Renal cortex interstitium (tissue), 11 donors: Measurements from ENCODE around the gene CRHR1. TPM values are rescaled to one million over a fixed set of nuclear protein-coding genes. Genes with fewer than 3 reads are reported as not detected.
"Not testable (repeated sequence)": the region's sequence is repeated elsewhere in the genome, so short reads cannot be mapped to it uniquely, and the experiment has no call there.

Experiments used
- DNase-seq, 11 donors: peaks; one replicate each; pipeline ENCODE4 v3.0.0-alpha.2; 2013; ENCODE audit warnings: low read depth in 9 of 11, low spot score in 4 of 11; ENCODE audit errors: extremely low read depth in 1 of 11
- polyA plus RNA-seq, 3 donors: library from polyadenylated mRNA; unstranded; fragments of 120-200 nt; gene quantifications; one replicate each; pipeline ENCODE4 v1.2.1, GENCODE V29; 2013; ENCODE audit not compliant: insufficient read length in 3 of 3

The CRHR1 gene
- polyA plus RNA-seq, 3 donors, result 0.39 TPM; not detected in 2

DNA sequence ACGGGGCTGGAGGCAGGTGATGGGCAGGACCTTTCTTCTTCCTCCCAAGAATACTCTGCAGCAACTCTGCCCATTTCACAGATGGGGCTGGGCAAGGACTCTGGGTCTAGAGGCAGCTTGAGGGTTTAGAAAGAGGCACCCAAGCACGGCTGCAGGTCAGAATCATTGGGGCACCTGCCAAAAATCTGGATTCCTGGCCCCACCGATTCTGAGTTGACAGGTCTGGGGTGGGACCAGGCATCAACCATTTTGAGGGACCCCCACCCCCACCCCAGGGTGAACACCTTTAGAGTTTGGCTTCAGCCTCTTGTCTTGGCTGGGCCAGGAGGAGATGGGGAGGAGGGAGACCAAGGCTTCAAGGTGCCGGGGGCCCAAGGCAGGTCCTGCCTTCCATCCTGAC, 65.9 kb downstream of the CRHR1 start:
- no peak for DNase-seq

DNA sequence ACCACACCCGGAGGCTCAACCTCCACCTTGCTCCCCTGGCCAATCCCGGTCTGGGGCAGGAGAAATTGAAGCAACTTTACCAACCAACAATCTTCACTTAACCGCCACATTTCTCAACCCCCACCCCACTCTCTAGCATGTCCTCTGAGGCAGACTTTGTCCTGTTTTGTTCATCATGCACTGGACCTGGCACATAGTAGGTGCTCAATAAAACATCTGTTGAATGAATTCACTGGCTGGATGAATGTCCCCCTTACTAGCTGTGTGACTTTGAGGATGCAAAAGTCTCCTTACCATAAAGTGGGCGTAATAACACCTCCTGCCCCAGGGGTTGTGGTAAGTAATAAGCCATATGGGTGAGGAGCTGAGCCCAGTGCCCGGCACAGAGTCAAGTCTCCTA, 66.3 kb downstream of the CRHR1 start:
- DNase-seq, result no peak

DNA sequence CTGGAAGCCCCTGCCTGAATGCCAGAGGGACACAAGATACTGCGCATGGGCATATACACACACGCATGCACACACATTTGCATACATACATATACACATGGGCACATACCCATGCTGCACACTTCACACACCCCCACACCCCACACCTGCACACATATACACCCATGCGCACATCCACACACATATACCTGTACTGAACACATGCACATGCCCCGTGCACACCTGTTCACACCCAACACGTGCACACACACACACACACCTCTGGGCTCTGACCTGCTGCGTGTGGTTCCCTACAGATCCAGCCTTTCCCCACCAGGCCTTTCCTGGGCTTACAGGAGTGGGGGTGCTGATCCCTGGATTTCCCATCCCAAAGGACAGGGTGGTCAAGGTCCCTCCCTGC, 66.9 kb downstream of the CRHR1 start:
- no peak for DNase-seq

DNA sequence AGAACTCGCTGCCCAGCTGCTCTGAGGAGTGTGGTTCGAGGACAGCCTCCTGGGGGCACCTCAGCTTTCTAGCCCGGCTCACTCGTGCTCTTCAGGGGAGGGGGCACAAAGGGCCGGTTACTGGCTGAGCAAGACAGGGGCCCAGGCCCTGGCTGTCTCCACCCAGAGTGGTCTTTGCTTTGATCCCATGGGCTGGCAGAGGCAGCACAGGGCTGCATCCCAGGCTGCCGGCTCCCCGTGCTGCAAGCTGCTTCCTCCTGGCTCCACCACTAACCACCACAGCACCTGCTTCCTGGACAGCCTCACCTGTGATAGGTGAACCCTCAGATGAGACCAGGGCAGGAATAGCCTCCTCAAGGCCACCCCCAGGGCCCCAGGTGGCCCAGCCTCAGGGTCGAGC, 67.3 kb downstream of the CRHR1 start:
- no peak for DNase-seq

DNA sequence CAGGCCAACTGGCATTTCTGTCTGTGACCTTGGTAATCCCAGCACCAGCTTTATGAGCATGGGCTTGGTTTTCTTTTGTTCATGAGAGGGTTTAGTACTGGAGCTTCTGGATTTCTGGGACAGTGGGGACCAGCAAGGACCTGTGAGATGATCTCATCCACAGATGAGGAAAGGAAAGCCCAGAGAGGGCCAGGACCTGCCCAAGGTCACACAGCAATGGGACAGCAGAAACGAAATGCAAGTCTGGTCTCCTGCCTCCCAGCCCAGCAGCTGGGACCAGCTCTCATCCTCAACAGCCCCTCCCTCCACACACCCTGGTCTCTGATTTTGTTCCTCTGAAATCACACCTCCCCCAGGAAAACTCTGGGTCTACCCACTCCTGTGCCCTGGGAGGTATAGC, 67.8 kb downstream of the CRHR1 start:
- DNase-seq, result no peak

DNA sequence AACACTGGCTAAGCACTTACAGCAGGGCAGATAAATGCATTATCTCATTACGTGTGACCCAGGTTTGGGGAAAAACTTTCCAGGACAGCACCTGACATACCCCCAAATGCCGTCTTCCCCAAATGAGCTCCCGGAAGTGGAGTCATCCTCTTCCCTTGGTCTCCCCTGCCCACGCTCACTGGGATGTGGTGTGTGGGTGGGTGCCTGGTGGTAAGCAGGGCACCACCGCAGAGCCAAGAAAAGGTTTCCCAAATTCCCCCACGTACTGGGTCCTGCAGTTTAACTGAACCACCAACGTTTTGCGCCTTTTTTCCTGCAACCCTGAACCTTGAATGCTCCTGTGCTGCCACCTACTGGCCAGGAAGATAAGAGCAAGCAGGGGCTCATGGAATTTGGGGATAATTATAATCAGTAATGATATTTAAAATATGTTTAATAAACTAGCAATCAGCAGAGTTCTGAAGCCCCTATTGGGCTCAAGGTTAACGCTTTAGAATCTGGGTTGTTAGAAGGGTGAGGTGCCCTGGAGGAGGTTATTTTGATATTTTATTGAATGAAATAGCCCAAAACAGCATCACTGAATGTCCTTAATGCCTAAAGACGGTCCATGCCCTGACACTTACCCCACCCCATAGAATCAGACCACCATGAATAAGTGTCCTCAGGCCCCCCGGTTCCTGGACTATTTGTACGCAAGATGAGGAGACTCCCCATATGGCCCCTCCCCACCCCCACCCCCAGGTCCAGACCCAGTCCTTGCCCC, 68.6 kb downstream of the CRHR1 start:
- DNase-seq, result peak in 10 of 11 donors; percentile 22 to 60 (median 40)

DNA sequence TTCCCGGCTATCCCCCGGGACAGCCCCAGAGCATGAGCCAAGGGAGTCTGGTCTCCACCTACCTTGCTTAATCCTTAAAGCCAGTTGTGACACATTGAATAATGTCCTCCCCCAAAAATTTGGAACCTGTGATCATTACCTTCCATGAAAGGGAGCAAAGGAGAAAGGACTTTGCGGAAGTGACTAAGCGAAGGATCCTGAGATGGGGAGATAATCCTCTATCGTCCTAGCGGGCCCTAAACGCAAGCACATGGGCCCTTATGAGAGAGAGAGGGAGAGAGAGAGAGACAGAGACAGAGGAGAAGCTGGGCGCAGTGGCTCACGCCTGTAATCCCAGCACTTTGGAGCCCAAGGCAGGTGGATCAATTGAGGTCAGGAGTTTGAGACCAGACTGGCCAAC, 70.1 kb downstream of the CRHR1 start:
- no peak for DNase-seq

DNA sequence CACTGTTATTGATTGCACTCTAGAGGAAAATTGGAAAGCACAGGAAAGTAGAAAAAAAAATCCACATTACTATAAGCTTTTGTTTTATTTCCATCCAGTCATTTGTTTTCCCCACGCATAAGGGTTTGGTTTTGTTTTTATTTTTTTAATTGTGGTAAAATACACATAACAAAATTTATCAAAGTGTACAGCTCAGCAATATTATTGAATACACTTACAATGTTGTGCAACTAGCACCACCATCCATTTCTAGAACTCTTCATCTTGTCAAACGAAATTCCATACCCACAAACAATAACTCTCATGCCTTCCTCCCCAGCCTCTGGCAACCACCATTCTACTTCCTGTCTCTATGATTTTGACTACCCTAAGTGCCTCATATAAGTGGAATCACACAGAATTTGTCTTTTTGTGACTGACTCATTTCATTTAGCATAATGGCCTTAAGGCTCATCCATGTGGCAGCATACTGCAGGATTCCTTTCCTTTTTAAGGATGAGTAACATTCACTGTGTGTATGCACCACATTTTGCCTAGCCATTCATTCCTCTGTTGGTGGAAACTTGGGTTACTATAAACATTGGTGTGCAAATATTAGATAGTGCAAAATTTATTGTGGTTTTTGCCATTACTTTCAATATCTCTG, 71.7 kb downstream of the CRHR1 start:
- no peak for DNase-seq

DNA sequence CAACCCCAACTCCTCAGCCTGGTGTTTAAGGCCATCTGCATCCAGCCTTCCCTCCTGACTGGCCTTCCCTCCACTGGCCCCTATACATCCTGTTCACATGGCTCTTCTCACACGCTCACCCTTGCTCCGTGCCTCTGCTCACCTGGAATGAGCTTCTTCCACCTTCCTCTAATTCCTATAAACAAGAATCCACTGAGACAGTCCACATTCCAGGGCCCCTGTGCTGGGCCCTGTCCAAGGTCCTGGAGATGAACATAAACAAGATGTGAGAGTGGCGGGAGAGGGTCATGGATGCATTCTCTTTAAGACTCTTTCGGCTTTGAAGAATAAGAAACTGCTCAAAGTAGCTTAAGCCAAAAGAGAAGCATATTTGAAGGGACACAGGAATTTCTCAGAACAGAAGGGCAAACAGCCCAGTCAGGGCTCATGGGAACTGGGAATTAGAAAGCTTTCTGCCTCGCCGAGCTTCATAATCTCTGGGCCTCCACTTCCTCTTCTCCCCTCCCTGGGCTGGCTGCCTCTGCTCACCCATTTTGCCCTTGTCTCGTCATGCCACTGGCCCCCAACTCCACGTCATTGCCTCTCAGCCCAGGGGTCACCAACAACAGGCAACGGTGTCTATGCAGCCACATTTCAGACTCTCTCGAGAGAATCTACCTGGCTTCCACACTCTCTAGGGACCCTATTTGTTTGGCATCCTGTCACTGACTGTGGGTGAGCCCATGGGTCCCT, 74.0 kb downstream of the CRHR1 start:
- peak; percentile 47 to 81 (median 66) for DNase-seq

DNA sequence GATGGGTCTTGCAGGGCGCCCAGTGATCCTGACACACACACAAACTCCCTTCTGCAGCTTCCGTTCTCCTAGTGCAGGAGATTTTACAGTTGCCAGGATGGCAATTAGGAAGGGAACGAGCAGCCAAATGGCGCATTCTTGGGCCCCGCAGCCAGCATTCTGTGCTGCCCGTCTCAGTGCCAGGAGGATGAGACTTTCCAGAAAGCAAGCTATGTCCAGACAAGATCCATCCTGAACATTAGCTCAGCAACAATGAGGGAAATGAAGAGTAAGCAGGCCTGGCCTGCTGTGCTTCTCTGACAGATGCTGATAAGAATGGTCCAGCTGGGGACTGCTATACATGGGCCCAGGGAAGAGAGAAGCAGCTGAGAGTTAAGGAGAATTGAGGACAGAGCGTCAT, 77.0 kb downstream of the CRHR1 start:
- DNase-seq, result no peak

DNA sequence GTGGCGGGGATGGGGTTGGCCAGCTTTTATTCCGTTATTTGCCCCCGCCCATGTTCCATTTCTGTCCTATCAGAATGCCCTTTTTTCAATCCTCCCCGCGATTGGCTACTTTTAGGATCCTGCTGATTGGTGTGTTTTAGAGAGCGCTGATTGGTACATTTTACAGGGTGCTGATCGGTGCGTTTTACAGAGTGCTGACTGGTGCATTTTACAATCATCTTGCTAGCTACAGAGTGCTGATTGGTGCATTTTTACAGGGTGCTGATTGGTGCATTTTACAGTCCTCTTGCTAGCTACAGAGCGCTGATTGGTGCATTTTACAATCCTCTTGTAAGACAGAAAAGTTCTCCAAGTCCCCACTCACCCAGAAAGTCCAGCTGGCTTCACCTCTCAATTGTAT, 78.0 kb downstream of the CRHR1 start:
- not testable (repeated sequence) for DNase-seq

DNA sequence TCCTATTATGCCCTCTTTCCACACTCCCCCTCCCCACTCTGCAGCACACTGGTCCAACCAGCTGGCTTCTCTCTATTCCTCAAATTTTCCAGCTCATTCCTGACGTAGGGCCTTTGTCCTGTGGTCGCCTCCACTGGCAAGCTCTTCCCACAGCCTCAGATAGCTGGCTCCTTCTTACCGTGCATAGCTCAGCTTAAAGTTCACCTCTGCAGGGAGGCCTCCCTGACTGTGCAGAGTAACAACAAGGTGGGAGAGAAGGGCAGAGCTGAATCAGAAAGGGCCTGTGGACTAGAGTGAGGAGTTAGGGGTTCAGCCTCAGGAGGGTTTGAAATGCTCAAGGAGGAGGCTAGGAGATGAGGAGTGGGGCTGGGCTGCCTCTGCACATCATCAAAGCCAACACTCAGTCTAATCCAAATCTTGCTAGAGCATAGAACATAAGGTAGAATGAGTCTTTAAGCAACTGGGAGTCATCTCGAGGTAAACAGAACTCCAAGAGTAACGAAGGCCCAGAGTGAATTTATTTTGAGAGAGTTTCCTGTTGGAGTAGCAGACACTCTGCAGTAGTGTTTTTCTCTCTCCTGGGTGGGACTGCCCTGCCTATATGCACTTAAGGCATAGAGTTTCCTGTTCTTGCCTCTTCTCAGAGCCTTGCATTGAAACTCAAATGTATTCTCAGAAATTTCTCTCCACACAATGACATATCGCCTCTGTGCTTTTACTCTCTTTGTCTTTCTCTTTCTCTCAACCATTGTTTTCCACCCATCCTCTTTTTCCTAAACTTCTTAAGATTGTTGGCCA, 79.9 kb downstream of the CRHR1 start:
- DNase-seq, result no peak

DNA sequence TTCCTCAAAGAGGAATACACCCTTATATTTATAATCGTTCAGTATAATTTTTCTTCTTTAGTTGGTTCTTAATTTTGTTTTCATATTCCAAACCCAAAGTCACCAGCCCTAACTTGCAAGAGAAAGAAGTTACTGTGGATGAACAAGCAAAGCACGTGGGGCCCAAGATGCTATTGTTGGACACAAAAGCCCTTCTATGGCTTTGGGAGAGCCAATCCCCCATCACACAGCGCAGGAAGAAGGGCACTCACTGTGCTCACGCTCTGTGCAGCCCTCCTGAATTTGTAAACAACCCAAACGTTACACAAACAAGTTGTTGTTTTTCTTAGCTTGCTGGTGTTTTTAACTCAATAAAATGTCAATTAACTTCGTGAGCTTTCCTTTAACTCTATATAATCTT, 83.1 kb downstream of the CRHR1 start:
- no peak for DNase-seq

DNA sequence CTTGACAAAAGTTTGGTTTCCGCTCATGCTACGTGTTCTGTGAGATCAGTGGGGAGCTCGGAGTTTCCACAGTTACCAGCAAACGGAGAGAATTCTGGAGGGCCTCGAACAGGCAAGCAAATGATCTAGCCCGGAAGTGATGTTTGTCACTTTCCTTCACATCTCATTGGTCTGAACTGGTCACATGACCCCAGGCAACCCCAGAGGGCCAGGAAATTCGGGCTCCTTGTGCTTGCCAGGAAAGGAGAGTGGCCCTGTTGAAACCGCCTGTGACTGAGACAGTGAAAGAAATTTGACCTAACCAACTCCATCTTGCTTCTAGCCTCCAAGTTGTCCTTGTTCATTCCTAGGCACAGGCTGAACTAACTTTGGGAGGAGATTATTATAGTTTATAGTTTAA, 83.6 kb downstream of the CRHR1 start:
- no peak for DNase-seq

DNA sequence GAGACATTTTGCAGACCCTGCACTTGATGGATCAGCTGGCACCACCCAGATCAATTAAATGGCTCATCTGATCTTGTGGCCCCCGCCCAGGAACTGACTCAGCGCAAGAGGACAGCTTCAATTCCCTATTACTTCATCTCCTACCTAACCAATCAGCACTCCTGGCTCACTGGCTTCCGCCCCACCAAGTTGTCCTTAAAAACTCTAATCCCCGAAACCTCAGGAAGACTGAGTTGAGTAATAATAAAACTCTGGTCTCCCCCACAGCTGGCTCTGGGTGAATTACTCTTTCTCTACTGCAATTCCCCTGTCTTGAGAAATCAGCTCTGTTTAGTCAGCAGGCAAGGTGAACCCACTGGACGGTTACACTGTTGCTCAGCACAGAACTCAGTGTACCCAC, 84.2 kb downstream of the CRHR1 start:
- no peak for DNase-seq

DNA sequence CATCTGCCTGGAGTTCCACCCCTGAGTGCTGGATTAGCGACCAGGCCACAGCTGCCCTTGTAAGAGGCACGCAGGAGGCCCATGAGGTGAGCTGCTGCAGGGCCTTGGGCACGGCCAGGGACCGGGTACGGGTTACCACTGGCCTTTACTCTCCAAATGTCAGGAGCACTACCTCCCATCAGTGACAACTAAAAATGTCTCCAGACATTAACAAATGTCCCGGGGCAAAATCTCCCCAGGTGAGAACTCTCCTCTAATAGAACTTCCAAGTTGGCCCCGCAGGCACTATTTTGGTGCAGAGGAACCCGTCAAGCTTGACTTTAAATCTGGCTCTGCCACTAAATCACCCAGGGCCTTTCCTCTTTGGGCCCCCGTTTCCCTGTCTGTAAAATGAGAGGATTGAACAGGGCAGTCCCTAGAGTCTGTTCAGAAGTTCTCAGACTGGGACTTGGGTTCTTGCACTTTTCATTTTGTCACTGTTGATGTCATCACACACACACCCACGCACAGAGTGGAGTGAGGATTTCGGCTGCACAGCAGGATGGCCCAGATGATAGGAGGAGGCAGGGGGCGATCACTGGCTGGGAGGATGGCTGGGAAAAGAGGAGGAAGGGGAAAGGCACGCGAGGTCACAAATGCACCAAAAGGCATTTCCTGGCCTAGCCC, 85.7 kb downstream of the CRHR1 start:
- DNase-seq, result peak in 1 of 11 donors; percentile 11

DNA sequence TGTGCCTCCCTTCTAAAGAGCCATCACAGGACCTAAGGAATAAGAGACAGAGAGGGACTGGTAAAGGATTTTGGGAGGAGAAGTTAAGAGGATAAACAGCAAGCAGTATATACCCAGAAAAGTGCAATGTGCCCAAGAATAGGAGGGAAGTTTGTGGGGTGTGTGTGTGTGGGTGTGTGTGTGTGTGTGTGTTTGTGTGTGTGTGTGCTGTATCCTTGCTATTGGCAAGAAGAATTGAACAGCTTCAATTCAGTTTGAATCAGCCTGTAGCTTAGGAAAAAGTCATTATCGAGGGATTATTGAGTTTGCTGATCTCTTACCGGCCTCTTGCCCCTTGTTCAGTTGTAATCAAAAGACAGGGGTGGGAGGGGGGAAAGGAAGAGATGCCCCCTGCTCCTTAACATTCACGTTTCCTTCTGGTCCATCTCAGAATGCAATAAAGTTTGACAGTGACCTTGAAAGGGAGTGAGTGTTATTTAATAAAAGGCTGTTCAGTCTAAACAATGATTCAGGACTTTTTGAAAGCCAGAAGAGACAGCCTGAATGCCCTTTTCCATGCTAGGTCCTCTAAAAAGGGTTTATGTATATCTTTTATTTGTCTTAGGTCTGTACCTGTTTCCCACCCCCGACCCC, 86.3 kb downstream of the CRHR1 start:
- no peak for DNase-seq

DNA sequence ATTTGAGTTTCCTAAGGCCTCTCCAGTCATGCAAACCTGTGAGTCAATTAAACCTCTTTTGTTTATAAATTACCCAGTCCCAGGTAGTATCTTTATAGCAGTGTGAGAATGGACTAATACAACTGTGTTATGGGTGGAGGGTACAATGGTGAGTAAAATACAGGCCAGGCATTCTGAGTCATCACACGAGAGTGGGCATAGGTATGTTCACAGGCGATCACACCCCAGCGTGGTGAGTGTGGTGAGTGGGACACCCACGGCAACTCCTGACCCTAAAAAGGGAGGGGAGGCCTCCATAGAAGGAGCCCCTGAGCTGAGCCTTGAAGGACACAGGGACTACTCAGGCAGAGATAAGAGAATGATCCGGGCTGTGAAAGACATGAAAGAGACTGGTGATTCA, 87.6 kb downstream of the CRHR1 start:
- DNase-seq, result no peak

DNA sequence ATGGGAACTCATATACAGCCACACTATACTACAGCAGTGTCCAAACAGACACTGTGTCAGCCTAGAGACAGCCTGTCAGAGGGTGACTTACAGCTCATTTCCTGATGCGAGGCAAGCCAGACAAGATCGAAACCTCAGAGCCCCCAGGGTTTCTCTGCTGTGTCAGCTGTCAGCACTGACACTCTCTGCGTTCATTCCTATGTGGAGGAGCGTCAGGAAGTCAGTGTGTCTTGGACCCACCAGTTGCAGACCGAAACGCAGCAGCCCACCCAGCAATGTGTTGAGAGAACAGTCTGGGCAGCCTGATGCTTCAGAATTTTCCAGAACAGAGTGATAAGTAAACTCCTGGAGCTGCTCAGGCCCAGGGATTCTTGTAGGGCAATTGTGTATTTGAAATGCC, 89.6 kb downstream of the CRHR1 start:
- no peak for DNase-seq
